Naive B cell (primary cell): ENCODE data around the gene SPINDOC. TPM values are rescaled to one million over a fixed set of nuclear protein-coding genes. Genes with fewer than 3 reads are reported as not detected.

Source experiments
- ATAC-seq, 2 donors: fragments of 150-1000 bp; cut with Tn5 transposase; 2 replicates each; pipeline ENCODE4 v1.10.0; 2021; ENCODE audit warnings: low read depth in 2 of 2, mild to moderate bottlenecking in 2 of 2, moderate library complexity in 2 of 2
- DNase-seq: peaks from one replicate; pipeline ENCODE4 v3.0.0; 2022
- H3K27ac Mint-ChIP-seq, 6 donors: one replicate each; pipeline ENCODE4 v1.8.0; 2020 to 2022; ENCODE audit warnings: mild to moderate bottlenecking in 6 of 6, mixed read lengths in 6 of 6, moderate library complexity in 5 of 6, inconsistent platforms in 2 of 6
- H3K27me3 Mint-ChIP-seq, 3 donors: one replicate each; pipeline ENCODE4 v1.8.0; 2021 to 2022; ENCODE audit warnings: mixed read lengths in 3 of 3, mild to moderate bottlenecking in 1 of 3
- H3K36me3 Mint-ChIP-seq, 2 donors: one replicate each; pipeline ENCODE4 v1.8.0; 2020 to 2022; ENCODE audit warnings: mixed read lengths in 2 of 2, inconsistent platforms in 1 of 2, mild to moderate bottlenecking in 1 of 2
- H3K4me1 Mint-ChIP-seq, 3 donors: one replicate each; pipeline ENCODE4 v1.8.0; 2020 to 2022; ENCODE audit warnings: mixed read lengths in 3 of 3, inconsistent platforms in 1 of 3, mild to moderate bottlenecking in 1 of 3, moderate library complexity in 1 of 3
- H3K4me3 Mint-ChIP-seq, 8 donors: one replicate each; pipeline ENCODE4 v1.8.0; 2020 to 2022; ENCODE audit warnings: mild to moderate bottlenecking in 8 of 8, mixed read lengths in 8 of 8, moderate library complexity in 8 of 8, inconsistent platforms in 2 of 8
- H3K9me3 Mint-ChIP-seq, 7 donors: one replicate each; pipeline ENCODE4 v1.8.0; 2020 to 2022; ENCODE audit warnings: mixed read lengths in 7 of 7, mild to moderate bottlenecking in 5 of 7, inconsistent platforms in 2 of 7, moderate library complexity in 1 of 7
- polyA plus RNA-seq, 6 donors: library from polyadenylated mRNA; unstranded; fragments of 300-500 nt; fragmentation: Illumina TruSeq; gene quantifications; one replicate each; pipeline ENCODE4 v1.2.3, GENCODE V29; 2021; ENCODE audit warnings: low read depth in 6 of 6

The SPINDOC gene
- polyA plus RNA-seq, 6 donors from 2014 or later, result 0.24 to 0.78 (median 0.60) TPM

- ATAC-seq (no peak), DNase-seq (no peak)
- H3K27ac Mint-ChIP-seq, result peak overlapping the region in 3 of 6 donors; percentile 47 to 91 (median 69)
- no peak overlapping the region for H3K4me3 Mint-ChIP-seq
- H3K9me3 Mint-ChIP-seq, result no peaks in the 10 kb centered on the region
- H3K4me1 Mint-ChIP-seq, result peaks cover 54 to 78% (median 66%) of the 10 kb centered on the region in 3 donors
- H3K36me3 Mint-ChIP-seq, result peaks cover 6 to 7% of the 10 kb centered on the region in 2 donors
- H3K27me3 Mint-ChIP-seq, result no peaks in the 10 kb centered on the region
Observed at GRCh38 chr11:63872800-63873197, 59.5 kb downstream of the SPINDOC start.

- DNase-seq (no peak), ATAC-seq (no peak)
- peak overlapping the region in 1 of 6 donors; percentile 54 for H3K27ac Mint-ChIP-seq
- H3K27me3 Mint-ChIP-seq, result no peaks in the 10 kb centered on the region
- peaks cover 4% of the 10 kb centered on the region in 2 donors for H3K36me3 Mint-ChIP-seq
- H3K4me3 Mint-ChIP-seq, result peak overlapping the region in 1 of 8 donors; percentile 20
- H3K4me1 Mint-ChIP-seq, result peaks cover 52 to 78% (median 67%) of the 10 kb centered on the region in 3 donors
- H3K9me3 Mint-ChIP-seq, result no peaks in the 10 kb centered on the region
Observed at GRCh38 chr11:63873311-63873710, 60.1 kb downstream of the SPINDOC start.

GRCh38 chr11:63874511-63874910 is 61.3 kb downstream of the SPINDOC start:
- Mint-ChIP-seq H3K4me3 (peak overlapping the region in 1 of 8 donors; percentile 70), H3K27me3 (no peaks in the 10 kb centered on the region), H3K4me1 (peaks cover 40 to 78% (median 56%) of the 10 kb centered on the region in 3 donors), H3K36me3 (no peaks in the 10 kb centered on the region), H3K9me3 (no peaks in the 10 kb centered on the region), H3K27ac (peak overlapping the region in 1 of 6 donors; percentile 72)
- DNase-seq (no peak), ATAC-seq (no peak)

GRCh38 chr11:63875506-63876065 is 62.3 kb downstream of the SPINDOC start:
- no peak overlapping the region for H3K4me3 Mint-ChIP-seq
- no peaks in the 10 kb centered on the region for H3K27me3 Mint-ChIP-seq
- no peaks in the 10 kb centered on the region for H3K9me3 Mint-ChIP-seq
- ATAC-seq (no peak), DNase-seq (no peak)
- peak overlapping the region in 1 of 6 donors; percentile 43 for H3K27ac Mint-ChIP-seq
- no peaks in the 10 kb centered on the region for H3K36me3 Mint-ChIP-seq
- peaks cover 41 to 78% (median 54%) of the 10 kb centered on the region in 3 donors for H3K4me1 Mint-ChIP-seq

GRCh38 chr11:63876616-63877015 is 63.4 kb downstream of the SPINDOC start:
- H3K4me1 Mint-ChIP-seq, result peaks cover 40 to 80% (median 55%) of the 10 kb centered on the region in 3 donors
- no peaks in the 10 kb centered on the region for H3K9me3 Mint-ChIP-seq
- no peaks in the 10 kb centered on the region for H3K27me3 Mint-ChIP-seq
- H3K36me3 Mint-ChIP-seq, result no peaks in the 10 kb centered on the region
- peak overlapping the region in 3 of 6 donors; percentile 18 to 73 (median 38) for H3K27ac Mint-ChIP-seq
- H3K4me3 Mint-ChIP-seq, result no peak overlapping the region
- DNase-seq (no peak), ATAC-seq (no peak)

Other genes starting within 250 kb of the SPINDOC start
- under 1 TPM in 3 of 6 donors, not detected in 3; 0.21 to 0.40 (median 0.38) TPM for gene PLAAT3, start 199.0 kb upstream of the SPINDOC start, polyA plus RNA-seq
- gene ATL3, start 142.1 kb upstream of the SPINDOC start, polyA plus RNA-seq, result 10 to 100 TPM; 15.9 to 22.4 (median 20.8) TPM
- gene RTN3, start 132.0 kb upstream of the SPINDOC start, polyA plus RNA-seq, result 10 to 100 TPM; 20.6 to 59.8 (median 27.8) TPM
- gene ZFTA, start 44.7 kb upstream of the SPINDOC start, polyA plus RNA-seq, result under 1 TPM in 5 of 6 donors, not detected in 1; 0.09 to 0.44 (median 0.23) TPM
- gene MARK2, start 25.7 kb downstream of the SPINDOC start, polyA plus RNA-seq, result 10 to 100 TPM; 31.0 to 66.8 (median 42.9) TPM
- gene RCOR2, start 103.7 kb downstream of the SPINDOC start, polyA plus RNA-seq, result not detected
- gene NAA40, start 125.5 kb downstream of the SPINDOC start, polyA plus RNA-seq, result 10 to 100 TPM in 4 of 6 donors, 1 to 10 TPM in 2; 8.2 to 18.4 (median 11.8) TPM
- 100 to 1,000 TPM; 244 to 345 (median 285) TPM for gene COX8A, start 161.2 kb downstream of the SPINDOC start, polyA plus RNA-seq
- gene OTUB1, start 173.0 kb downstream of the SPINDOC start, polyA plus RNA-seq, result 100 to 1,000 TPM; 101 to 151 (median 113) TPM
- not detected for gene FLRT1, start 222.5 kb downstream of the SPINDOC start, polyA plus RNA-seq